Activated CD4-positive, CD25-positive, alpha-beta regulatory T cell treated with anti-CD3 and anti-CD28 coated beads, Interleukin-2, amount 50 U/mL, for 72 hours (primary cell): ENCODE measurements around the gene XYLT2.
"Not testable (repeated sequence)": the region's sequence is repeated elsewhere in the genome, so short reads cannot be mapped to it uniquely, and the experiment has no call there.

Source experiments
- DNase-seq: peaks from one replicate; pipeline ENCODE4 v3.0.0; 2021

Gene XYLT2

DNA sequence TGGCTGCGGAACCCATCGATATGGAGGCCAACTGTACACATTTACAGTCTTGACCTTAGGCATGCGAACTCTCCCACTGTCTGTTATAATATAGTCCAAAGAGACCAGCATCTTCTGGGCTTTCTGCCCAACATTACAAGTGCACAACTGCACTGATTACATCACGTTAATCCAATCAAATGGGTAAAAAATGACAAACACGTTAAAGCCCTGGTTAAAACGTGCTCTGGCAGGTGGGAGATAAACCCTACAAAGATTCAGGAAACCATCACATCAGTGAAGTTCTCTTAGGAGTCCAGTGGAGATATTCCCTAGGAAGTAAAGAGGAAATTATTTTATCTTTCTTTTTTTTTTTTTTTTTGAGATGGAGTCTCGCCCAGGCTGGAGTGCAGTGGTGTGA is 23.7 kb upstream of the XYLT2 start:
- DNase-seq: no peak

DNA sequence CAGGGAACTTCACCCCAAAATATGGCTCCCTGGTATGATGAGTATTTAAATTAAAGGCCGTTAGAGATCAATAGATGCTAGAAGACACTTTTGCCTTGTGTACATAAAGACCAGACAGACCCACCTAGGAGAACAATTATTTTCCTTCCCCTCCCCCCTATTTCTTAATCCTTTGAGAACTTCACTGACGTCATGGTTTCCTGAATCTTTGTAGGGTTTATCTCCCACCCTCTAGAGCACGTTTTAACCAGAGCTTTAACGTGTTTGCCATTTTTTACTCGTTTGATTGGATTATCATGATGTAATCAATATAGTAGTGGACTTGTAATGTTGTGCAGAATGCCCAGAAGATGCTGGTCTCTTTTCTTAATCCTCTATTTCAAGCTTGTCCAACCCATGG is 22.9 kb upstream of the XYLT2 start:
- DNase-seq: no peak

DNA sequence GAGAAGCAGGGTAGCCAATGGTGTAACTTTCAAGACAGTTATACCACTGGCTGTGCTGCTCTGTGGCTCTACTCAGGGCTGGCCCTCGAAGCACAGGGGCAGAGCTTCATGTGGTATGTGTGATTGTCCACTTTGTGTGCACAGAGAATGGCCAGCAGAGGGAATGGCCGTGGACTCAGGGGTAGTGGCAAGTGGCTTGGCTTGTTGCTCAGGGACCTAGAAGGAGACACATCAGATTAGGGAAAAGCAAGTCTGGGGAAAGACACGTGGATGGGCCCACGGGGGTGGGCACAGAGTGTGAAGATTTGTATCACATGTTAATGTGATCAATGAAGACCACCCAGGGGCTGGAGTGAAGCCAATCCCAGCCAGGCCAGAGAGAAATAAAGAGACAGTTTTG is 20.0 kb upstream of the XYLT2 start:
- no peak for DNase-seq

DNA sequence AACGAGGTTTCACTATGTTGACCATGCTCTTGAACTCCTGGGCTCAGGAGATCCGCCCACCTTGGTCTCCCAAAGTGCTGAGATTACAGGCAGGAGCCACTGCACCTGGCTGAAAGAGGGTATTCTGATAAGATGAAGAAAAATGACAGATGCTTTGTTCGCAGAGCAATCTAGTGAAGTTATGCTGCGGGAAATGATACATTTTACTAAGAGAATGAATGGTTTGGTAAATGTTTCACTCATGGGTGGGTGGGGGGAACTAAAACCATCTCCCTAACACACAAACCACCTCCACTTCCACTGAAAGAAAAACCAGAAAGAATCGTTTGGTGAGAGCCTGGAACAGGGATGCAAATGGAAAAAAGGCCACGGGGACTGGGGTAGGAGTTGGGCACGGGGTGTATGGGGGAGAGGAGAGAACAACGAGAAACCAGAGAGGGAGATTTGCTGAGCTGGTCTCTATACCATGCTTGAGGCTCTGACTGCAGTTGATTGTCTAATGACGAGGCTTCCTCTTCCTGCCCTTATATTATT is 19.0 kb upstream of the XYLT2 start:
- no peak for DNase-seq

DNA sequence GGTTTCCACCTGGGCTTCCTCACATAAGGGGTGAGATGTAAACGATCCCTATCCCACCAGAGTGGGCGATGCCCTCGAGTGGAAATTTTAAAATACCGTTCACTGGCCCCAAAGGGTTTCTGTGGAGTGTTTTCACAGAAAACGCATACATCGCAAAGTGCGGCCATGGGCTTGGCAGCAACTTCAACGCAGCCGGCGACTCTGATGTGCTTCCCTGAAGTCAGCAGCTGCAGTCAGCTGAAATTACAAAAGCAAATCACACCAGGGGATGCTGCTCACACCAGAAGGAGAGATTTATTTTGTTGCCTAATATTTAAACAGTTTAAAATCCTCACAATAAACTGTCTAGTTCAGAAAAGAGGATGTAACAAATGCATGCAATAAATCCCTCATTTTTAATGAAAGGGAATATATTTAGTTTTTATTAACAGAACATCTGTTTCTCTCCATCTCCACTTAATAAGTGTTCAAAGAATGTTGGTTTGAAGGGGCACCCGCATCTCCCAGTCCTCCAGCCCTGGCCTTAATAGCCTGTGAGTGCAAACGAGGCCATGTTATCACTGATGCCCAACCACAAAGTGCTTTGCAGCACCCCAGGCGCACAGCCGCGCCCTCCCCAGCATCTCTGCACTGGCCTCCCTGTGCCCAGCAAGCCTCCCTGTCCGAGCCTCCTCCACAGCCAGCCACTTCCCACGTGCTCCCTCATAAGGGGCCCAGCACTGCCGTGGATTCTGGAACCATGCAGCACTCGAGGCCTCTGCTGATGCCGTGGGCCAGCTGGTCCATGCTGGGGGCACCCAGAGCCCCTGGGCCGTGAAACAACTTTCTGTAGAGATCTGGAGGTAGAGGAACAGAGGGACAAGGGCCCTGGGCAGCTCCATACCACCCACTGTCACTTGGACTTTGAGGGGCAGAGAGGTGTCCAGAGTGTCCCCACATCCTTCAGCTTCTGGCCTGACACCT is 17.3 kb upstream of the XYLT2 start:
- DNase-seq: no peak

DNA sequence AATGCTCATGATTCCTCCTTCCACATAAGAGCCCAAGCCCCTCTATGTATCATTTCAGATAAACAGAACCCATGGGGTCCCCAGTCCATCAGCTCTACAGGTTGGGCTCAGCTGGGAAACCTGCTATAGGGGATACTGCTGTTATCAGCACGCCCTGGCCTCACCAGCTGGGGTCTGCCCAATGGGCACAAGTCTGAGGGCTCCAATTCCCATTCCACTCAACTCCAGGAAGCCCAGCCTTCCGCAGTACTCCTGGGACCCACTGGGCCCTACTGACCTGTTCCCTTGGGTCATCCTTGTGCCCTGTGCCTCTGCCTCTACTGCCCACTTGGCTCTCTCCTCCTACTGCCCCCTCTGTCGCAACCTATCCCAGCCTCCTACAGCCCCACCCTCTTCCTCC is 16.2 kb upstream of the XYLT2 start:
- DNase-seq: no peak

DNA sequence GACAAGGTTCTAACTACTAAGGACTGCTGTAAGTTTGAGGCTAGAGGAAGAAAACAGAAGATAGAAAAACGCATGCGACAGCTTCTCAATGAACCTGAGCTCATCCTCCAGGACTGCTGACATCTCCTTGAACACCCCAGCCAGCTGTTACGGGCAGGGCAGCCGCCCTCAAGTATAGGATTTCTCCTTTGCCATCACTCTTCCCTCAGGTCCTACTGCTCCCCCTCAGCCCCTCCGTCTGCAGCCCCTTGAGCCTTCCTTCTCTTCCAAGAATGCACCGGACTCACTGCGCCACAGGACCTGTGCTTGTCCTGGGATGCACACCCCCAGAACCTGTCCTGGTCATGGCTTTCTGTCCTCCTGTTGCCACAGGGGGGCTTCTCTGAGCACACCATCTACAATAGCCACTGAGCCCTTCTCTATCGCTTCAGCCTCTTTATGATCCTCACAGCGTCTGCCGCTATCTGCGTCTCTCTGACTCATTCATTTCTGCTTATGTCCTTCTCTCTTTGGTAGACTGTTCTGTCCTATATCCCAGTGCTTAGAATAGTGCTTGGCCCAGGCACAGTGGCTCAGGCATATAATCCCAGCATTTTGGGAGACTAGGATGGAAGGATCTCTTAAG is 15.7 kb upstream of the XYLT2 start:
- no peak for DNase-seq

DNA sequence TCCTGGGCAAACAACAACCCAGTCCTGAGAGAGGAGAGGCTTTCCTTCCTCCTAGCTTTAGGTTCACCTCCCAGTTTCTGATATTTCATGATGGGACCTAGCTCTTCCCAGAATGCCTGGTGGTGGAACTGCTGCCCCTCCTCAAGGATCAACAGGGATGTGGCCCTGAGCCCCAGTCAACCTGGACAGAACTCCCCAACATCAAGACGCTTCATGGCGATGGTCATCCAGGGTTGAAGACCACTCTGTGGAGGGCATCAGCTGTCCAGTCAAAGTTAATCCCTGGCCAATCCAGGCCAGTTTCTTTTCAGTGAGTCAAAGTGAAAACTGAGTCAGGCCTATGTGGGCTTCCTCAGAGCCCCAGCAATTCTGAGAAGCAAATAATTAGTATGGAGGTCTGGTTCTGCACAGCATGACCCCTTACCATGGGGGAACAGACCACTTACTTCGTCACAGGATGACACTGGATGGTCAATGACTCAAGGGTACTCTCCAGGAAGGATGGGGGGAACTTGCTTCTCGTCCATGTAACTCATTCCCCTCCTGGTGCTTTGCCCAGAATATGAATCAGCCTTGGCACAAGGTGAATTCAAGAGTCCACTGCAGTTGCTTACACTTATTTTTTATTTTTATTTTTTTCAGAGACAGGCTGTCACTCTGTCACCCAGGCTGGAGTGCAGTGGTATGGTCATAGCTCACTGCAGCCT is 14.7 kb upstream of the XYLT2 start:
- DNase-seq: no peak

DNA sequence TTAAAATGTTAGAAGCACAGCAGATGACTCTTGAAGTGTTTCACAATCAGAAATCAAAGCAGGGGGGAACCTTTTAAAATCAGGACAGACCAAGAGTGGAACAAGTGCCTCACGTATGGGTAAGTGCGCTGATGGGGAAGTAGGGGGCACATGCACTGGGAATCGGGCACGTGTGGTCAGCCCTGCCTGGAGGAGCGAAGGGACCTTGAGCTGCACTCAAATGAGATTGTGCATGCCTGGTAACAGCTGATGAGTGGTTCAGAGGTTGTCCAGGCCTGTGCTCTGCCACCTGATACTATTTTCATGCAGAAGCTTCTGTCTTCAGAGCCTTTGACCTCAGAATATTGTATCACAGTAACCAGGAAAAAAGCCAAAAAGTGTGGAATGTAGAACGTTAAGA is 13.7 kb upstream of the XYLT2 start:
- DNase-seq: no peak

DNA sequence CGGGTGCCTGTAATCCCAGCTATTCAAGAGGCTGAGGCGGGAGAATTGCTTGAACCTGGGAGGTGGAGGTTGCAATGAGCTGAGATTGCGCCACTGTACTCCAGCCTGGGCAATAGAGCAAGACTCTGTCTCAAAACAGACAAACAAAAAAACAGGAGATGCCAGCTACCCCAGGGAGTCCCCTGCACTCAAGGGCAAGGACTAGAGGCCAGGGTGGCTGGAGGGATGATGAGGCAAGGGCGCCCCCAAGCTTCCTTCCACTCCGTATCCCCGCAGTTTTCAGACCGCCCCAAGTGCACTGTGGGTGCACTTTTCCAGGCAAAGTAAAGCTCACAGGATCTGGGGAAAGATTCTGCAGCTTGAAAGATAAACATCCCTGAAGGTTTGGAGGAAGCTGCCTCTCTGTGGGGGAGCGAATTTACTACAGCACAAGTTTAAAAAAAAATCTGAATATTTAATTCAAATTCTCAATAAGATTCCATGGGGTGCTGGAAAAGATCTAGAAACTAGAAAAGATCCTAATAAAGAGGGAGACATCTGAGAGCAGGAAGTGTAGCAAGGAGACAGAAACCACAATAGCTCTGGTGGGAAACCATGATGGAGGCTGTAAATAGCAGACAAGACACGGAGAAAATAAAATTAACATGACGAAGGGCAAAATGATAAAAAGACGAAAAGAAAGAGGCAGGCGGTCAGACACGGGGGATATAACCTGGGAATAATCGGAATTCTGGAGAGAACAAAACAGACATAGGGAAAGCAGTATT is 12.5 kb upstream of the XYLT2 start:
- DNase-seq: not testable (repeated sequence)

DNA sequence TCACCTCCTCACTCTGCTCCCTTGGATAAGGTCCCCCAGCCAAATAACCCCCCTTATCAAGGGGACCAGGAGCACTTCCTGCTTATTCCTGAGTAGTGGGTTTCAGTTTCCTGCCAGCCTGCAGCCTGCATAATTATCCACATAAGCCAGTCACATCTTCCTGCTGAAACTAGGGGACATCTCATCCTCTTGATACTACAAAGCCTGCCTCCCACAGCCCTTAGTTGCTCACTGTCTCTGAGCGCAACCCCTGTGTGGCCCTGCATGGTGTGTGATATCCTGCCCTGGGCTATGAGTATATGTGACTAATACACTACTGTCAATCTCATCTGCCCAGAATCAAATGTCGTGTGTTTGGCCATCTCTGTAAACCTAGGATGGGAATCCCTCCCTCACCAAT is 8.0 kb upstream of the XYLT2 start:
- no peak for DNase-seq

DNA sequence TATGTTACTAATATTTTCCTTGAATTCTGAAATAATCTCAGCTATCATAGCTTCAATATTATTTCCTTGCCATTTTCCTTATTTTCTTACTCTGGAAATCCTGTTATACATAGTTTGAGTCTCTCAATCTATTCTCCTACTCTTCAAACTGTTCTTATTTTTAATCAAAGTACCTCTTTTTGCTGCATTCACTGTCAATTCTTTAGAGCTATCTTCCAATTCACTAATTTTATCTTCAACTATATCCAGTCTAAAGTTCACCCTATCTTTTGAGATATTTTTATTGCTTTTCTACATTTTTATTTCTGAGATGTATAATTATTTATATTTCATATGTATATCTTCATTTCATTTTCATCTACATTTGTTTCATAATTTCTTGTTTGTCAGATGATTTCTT is 7.3 kb upstream of the XYLT2 start:
- DNase-seq: no peak

DNA sequence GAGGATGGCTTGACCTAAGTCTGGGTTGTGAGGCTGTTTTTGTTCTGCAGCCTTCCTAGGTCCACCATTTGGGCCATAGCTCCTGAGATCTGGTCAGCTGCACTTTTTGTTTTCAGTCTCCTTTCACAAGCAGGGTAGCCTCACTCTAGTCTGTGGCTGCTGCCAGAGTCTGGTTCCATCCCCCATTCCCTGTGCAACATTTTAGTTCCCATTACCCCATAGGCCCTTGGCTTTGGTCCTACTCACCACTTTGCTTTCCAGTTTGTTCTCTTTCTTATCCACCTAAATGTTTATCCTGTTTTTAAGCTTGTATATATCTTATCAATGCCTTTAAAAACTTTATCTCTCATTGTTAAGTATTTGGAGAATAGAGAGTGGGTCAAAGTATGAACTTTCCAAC is 6.5 kb upstream of the XYLT2 start:
- no peak for DNase-seq

DNA sequence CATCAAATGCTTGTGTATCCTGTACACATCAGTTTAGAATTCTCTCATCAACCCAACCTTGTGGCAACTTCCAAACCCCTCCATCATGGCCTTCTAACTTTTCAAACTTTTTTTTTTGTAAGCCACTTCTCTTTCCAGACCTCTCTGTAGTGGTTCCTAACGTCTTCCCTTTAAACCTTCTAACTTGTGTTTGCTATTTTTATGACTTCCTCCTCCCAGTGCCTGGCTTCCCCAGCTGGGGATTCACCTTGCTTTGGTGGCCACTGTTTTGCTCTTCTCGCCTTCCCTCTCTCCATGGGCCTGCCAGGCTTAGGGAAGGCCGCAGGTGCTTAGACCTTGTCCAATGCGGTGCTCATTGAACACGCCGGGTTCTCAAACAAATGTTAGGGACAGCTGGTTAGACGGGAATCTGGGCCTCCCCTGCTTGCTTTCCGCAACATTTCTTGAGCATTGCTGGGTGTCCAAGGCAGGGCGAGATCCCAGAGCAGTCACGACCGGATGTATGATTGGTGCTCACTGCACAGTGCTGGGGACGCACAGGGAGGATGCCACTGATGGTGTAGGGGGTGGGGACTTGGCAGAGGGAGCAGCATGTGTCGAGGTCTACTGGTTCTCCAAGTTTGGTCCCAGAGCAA is 1.1 kb upstream of the XYLT2 start:
- no peak for DNase-seq

DNA sequence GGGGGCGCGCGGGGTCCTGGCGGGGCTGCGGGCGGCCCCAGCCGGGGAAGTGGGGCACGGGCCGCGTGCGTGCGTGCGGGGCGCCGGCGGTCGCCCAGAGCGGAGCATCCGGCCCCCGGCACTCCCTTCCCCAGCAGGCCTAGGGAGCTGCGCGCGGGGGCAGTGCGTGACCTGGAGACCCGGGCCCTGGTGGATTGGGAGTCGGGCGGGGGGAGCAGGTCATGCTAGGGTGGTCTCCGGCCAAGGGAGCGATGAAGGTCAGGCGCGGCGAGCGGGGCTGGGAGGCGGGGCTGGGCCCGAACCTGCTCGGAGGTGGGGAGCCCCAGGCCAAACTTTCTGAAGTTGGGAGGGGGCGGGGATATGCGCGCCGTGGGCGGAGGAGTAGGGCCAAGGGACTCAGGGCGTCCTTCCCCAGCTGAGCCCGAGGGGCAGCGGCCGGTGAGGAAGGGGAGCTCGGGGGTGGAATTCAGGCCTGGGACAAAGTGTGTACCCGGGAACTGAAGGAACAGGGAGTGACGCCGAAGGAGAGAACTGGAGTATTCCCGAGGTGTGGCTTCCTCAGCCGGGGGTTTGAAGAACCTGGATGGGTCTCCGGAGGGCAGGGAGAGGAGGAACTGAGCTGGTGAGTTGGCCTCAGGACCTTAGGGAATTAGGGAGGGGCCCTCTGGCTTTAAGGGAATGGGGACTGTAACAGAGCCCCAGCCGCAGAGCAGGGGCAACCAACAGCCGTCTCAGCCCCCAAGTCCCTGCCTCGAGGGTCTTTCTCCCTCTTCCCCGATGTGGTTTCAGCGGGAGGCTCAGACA is 589 bp downstream of the XYLT2 start:
- DNase-seq: no peak

DNA sequence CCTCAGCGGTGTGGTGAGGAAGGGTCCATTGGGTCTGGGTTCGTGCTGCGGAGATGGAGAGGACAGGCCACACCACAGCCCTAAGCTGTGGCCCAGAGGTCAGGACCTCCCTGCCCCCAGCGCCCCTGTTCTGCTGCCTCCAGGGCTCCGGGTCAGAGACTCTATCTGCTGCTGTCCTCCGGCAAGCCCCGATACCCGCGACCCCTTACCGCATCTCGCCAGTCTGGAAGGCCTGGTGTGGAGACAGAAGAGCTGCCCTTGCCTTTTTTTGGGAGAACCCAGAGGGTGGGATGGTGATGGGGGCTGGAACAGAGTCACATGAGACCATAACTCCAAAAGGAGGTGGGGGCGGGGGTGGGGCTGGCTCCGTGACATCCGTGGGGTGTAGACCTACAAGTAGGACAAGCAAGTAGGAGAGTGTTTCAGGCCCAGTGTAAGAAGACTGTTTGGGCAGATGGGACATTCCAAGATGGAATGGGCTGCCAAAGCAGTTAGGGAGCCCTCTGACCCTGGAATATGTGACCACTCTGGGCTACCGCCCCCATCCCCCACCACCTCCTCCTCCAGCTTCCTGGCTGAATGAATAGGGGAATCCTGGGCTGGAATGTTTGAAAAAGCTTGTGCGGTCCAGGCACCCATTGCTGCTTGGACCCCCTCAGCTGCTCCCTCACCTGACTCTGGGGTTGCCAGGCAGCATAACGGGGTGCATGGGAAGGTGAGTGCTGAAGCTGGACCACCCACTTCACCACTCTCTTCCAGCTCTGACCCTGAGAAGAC is 1.4 kb downstream of the XYLT2 start:
- no peak for DNase-seq

DNA sequence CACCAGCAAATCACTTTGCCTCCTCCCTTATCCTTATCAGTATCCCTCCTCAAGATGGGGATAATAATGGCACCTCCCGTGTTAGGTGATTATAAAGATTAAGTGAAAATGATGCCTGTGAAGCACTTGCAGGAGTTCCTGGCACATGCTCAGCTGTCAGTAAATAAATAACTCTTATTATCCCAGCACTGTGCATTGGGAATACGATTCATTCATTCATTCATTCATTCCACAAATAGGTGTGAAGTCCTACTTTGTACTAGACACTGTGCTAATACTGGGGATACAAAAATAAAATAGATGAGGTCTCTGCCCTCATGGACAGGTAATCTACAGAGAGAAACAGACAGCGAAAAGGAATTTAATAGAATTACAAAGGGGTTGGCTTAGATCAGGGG is 2.0 kb downstream of the XYLT2 start:
- DNase-seq: no peak

DNA sequence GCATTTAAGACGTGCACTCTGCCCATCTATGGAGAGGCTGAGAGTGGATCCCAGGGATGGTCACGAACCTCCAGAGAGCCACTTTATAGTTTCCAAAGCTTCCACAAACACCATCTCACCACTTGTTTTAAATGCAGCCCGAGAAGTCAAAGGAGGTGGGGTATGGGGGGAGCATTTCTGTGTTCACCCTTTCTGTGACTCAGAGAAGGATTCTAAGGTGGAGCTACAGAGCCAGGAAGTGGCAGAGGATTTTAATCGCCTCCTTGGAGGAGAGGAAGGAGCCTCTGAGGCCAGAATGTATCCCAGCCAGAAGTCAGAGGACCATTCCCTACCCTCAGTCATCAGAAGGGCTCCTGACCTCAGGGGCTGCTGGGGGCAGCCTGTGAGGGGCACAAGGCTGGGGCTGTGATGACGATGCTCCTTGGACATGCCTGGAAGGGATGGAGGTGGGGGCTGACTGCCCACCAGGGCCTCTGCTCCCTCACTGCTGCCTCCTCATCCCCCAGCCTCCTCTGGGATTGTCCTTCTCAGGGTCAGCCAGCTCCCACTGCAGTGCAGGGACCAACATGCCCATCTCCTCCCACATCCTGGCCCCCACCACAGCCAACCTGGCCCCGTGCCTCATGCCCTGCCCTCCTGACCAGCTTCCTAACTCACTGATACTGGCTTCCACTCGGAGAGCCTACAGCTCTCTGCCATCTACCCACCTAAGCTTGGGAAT is 2.8 kb downstream of the XYLT2 start:
- DNase-seq: no peak

DNA sequence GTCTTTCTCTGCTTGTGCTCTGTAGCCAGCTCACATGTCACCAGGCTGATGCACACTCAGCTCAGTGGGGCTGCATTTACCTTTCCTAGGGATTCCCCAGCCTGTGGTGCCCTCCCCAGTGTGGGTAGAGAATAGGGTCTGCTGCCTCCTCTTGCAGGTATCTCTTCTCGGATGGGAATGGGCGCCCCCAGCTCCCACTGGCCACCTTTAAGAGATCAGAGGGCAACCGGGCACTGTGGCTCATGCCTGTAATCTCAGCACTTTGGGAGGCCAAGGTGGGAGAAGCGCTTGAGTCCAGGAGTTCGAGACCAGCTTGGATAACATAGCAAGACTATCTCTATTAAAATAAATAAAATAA is 3.3 kb downstream of the XYLT2 start:
- no peak for DNase-seq

DNA sequence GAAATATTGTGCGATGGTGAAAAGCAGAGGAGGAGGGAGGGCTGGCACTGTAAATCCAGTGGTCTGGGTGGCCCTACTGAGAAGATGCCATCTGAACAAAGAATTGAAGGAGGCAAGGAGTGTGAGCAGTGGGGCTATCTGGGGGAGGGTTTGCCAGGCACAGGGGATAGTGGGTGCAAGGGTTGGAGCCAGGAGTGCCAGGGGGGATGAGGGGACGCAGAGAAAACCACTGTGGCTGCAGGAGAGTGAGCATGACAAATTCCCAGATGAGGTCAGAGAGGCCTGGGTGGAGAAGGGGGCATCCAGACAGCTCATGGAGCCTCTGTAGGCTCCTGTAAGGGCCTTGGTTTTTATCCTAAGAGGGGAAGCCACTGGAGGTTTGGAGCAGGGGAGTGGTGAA is 4.8 kb downstream of the XYLT2 start:
- no peak for DNase-seq
